GM21526 (cell line): ENCODE results near the gene TOMM22.

Experiments used
- ATAC-seq: cut with Tn5 transposase; IDR thresholded peaks from one replicate; pipeline ENCODE4 v1.9.1; 2021; ENCODE audit warnings: moderate library complexity; ENCODE audit not compliant: unreplicated experiment, low FRiP score

TOMM22 gene

DNA sequence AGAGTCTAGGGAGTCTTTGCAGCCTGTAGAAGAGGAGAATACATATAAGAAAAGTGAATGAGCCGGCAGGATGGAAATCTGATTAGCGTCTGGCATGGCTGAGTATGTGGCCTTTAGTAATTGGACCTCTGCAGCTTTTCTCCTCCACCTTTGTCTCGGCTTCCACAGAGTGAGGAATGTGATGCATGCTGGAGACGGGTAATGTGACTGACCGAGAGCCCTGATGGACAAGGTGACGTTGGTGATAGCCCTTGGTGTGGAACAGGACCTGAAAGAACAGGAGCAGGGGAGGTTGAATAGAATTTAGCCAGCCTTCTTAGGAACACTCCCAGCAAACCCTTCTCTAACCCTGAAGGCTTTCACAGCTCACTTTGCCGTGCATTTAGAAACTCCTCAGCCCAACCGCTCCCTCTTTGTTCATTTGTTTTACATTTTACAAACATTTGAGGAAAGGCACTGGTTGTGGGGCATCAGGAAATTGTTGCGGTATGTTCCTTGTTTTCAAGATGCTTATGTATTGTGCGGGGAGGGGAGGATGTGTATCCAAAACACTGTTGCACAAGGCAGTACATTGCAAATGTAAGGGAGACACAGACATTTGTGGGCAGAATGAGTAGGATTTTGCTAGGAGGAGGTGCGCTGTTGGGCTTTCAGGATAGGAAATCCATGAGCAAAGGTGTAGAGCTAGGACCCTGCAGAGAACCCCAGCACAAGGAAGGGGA, 30.9 kb downstream of the TOMM22 start:
- ATAC-seq, result no peak

DNA sequence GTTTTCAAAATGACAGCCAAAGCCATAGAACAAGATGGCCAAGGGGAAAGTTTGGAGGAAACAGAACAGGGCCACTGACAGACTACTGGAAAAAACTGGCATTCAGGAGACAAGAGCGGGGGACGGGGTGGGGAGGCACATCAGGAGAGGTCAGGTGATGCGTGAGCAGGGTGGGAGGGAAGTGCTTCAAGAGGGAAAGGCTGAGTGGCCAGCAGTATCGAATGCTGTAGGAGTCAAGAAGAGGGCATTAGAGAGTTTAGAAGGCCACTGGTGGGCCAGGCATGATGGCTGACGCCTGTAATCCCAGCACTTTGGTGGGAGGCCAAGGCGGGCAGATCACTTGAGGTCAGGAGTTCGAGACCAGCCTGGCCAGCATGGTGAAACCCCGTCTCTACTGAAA, 32.2 kb downstream of the TOMM22 start:
- ATAC-seq, result no peak

DNA sequence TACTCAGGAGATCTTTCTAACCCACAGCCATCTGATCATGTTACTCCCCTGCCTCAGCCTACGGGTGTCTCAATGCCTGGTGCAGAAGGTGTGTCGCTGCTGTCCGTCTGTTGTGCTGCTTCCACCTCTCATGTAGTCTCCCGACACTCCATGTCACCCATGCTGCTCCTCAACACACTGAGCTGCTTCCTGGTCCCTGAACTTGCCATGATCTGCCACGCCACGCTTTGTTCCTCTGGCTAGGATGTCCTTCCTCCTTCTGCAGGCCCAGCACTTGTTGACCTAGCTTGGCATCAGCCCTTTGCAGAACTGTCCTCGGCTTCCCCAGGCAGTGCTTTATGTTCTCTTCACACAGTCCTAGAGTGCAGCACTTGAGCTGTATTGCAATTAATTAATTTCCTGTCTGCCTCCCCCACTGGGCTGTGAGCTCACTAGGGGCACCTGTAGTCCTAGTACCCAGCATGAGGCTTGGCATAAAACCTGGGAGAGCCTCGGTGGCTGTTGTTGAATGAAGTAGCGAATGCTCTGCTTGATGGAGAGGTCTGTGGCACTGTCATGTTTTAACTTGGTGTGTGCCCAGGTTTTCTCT, 33.5 kb downstream of the TOMM22 start:
- ATAC-seq, result no peak

DNA sequence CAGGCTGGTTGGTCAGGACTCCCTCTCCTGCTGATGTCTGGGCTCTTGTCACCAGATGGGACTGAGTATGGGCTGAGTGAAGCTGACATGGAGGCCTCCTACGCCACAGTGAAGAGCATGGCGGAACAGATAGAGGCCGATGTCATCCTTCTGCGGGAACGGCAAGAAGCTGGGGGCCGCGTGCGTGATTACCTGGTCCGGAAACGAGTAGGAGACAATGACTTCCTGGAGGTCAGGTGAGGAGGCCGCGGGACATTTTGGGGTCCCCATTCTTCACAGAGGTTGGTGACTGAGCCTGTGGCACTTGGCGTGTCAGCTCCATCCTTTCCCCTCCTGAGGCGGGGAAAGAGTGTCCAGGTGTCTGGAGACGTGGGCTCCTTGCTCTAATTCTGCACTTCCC, 34.1 kb downstream of the TOMM22 start:
- no peak for ATAC-seq

DNA sequence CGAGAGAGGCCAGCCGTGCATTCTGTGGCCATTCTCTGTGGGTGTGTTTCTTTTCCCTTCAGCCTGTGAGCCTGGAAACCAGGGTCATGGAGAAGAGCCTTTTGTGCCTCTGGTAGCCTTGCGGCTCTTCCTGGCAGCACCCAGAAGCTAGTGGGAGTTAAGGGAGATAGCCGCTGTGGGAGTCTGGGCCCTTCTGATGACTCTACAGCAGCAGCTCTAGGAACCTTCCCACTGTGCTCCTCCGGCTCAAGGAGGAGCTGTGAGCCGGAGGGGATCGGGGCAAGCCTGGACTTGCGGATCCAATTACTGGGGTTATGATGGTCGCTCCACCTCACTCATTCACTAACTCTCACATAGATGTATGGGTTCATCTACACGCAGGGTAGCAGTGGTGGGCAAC, 34.5 kb downstream of the TOMM22 start:
- no peak for ATAC-seq

DNA sequence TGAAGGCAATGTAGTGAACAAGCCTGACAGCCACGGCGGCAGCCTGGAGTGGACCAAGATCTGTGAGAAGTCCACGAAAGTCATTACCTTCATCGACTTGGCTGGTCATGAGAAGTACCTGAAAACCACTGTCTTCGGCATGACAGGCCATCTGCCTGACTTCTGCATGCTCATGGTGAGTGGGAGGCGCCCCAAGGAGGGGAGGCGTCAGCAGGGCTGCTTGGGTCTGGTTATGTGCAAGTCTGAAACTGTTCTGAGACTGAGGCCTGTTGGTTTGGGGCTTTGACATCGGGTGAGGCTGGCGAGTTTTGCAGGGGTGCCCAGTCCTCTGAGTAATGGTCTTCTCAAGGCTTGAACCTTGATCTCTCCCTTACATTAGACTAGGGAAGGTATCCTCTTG, 35.1 kb downstream of the TOMM22 start:
- ATAC-seq, result no peak

DNA sequence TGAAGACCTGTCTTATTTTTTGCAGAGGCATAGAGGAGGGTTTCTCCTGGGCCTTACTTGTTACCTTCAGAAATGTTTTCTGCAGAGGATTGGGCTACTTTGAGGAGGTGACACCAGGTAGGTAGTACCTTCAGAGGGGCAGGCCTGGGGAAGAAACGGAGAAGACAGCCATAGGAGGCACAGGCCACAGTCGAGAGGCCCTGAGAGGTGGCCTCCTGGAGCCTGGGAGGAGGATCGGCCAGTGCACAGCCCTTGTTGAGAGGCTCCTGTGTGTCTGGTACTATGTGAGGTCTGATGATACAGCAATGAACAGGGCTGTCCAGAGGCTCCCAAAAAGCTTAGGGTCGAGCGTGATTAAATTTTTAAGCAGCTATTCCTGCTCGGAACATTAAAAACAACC, 35.5 kb downstream of the TOMM22 start:
- no peak for ATAC-seq

DNA sequence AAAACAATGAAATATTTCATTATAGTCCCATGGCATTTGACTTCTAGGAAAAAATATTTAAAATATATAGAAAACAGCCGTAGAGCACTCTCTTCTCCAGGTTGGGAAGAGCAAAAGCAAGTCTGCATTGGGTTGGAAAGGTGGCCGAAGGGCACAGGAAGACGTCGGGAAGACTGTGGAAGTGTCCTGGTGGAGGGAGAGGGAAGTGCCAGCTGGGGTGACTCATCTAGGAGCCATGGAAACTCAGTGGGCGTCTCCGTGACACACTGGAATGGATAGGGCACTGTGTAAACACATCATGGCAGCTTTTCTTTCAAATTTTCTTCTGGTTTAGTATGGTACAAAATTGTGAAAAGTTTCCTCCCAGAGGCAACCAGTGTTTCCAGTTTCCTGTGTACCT, 36.7 kb downstream of the TOMM22 start:
- ATAC-seq, result no peak

DNA sequence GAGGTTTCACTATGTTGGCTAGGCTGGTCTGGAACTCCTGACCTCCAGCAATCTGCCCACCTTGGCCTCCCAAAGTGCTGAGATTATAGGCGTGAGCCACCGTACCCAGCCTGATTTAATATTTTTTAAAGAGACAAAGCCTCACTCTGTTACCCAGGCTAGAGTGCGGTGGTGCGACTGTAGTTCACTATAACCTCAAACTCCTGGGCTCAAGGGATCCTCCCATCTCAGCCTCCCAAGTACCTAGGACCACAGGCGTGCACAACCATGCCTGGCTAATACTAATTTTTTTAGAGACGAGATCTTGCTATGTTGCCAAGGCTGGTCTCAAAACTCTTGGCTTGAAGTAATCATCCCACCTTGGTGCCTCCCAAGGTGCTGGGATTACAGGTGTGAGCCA, 37.4 kb downstream of the TOMM22 start:
- no peak for ATAC-seq

DNA sequence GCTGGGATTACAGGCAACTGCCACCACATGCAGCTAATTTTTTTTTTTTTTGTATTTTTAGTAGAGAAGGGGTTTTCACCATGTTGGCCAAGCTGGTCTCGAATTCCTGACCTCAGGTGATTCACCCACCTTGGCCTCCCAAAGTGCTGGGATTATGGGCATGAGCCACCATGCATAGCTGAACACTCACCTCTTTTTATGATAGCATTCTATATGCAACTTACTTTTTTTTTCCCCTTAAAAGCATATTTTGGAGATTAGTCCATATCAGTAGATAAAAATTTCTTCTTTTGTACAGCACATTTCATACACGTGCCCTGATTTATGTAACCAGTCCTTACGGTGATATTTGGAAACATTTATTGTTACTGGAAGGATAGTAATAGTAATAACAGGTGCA, 38.6 kb downstream of the TOMM22 start:
- ATAC-seq, result no peak

DNA sequence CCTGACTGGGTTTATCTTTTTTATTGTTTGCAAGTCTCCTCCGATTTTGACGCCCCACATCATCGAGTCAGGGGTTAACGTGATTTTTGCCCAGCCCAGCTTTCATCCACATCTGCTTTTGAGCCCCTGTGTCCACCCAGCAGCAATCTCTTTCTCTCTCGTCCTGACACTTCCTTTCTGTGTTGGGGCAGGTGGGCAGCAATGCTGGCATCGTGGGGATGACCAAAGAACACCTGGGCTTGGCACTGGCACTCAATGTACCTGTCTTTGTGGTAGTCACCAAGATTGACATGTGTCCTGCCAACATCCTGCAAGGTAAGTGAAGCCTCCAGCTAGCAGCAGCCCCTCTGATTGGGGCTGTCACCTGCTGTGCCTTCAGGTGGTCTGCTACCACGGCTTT, 39.8 kb downstream of the TOMM22 start:
- no peak for ATAC-seq

DNA sequence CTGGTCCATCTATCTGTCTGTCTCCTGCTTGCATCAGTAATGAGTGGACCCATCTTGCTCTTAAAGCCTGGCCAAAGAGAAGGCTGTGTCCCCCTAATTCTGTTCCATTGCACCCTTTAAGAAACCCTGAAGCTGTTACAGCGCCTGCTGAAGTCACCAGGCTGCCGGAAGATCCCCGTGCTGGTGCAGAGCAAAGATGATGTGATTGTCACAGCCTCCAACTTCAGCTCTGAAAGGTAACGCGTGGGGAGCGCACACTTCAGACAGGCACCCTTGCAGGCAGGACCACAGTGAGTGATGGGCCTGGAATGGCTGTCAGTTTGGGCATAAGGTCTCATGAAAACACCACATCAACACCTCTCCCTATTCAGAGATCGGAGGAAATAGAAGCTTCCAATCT, 42.4 kb downstream of the TOMM22 start:
- ATAC-seq, result no peak

DNA sequence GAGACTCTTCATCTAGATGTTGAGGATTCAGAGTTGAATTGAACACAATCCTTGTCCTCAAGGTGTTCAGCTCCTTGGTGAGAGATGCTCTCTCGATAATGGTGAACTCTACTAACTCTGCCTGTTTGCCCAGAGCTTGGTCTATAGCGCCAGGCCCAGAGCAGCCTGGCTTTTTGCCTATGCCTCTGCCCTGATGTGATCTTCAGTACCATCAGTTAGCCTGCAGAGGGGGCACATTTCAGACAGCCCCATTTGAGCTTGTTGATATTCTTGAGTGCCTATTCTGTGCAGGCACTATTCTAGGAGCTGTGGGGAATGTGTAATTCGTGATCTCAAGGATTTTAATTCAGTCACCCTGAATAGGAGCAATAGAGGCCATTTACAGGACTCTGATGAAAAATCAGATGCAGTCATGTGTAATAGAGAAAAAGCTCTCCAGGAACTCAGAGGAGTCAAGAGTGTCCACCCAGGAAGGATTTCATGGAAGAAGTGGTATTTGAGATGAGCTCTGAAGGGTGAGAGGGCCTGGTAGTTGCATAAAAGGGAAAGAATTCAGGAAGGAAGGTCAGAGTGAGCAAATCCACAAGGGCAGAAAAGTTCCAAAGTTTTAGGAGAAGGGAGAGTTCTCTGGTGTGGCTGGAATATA, 43.3 kb downstream of the TOMM22 start:
- no peak for ATAC-seq

DNA sequence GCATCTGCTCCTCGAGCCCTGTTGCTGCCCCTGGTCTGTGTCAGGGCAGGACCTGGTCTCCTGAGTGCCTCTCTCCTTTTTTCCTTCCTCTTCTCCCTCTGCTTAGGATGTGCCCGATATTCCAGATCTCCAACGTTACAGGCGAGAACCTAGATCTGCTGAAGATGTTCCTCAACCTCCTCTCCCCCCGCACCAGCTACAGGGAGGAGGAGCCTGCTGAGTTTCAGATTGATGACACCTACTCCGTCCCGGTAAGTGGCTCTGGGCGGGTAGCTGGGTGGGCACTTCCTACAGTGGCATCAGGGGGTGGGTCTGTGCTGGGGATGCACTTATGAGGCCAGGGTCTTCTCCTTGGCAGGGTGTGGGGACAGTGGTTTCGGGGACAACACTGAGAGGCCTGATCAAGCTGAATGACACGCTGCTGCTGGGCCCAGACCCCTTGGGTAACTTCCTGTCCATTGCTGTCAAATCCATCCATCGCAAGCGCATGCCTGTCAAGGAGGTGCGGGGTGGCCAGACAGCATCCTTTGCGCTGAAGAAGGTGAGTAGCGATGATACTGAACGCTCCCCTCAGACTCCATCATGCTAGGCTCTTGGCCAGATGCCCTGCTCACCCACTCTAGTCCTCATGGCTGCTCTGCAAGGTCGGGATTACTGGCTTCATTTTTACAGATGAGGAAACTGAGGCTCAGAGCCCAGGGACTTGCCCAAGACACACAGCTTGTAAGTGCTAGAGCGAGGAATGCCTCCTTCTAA, 44.3 kb downstream of the TOMM22 start:
- ATAC-seq, result no peak

DNA sequence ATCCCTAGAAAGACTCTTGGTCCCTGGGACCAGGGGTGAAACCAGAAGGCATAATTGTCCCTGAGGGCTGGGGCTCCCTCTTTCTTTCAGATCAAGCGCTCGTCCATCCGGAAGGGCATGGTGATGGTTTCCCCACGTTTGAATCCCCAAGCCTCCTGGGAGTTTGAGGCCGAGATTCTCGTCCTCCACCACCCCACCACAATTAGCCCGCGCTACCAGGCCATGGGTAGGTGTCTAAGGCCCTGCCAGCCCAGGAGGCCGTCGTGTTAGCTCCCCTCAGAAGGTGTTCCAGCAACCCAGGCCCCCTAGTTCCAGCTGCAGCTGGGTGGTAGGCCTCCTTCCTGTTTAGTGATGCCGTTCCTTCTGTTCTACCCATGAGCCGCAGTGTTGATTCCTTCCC, 45.4 kb downstream of the TOMM22 start:
- no peak for ATAC-seq

DNA sequence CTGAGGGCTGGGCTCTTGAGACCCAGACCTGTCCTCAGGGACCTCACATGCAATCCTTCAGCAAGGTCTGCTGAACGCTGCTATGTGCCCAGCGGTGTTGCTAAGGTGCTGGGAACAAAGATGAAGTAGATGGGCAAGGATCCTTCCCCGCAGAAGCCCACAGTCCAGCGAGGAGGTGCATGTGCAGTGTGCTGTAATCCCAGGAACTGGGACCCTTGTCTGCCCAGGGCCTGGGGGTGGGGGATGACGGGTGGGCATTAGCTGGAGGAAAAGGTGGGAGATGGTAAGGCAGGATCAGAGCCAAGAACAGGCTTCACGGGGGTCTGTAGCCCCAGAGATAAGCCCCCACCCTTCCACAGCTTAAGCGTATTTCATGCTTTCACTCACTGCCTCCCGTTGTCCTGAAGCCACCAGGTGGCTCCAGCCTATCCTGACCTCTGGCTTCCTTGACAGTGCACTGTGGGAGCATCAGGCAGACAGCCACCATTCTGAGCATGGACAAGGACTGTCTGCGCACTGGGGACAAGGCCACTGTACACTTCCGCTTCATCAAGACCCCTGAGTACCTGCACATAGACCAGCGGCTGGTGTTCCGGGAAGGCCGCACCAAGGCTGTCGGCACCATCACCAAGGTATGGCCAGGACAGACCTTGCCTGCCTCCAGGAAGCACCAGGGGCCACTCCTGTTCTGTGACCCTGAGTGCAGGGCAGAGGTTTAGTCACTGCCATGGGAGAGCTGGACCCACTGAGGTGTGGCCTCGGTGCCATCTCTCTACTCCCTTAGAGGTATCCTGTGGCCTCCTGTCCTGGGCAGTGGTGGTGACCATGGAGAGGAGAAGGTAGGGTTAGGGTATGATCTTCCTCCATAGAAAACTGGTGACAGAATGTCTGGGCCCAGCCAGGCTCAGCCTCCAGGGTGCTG, 46.0 kb downstream of the TOMM22 start:
- no peak for ATAC-seq

DNA sequence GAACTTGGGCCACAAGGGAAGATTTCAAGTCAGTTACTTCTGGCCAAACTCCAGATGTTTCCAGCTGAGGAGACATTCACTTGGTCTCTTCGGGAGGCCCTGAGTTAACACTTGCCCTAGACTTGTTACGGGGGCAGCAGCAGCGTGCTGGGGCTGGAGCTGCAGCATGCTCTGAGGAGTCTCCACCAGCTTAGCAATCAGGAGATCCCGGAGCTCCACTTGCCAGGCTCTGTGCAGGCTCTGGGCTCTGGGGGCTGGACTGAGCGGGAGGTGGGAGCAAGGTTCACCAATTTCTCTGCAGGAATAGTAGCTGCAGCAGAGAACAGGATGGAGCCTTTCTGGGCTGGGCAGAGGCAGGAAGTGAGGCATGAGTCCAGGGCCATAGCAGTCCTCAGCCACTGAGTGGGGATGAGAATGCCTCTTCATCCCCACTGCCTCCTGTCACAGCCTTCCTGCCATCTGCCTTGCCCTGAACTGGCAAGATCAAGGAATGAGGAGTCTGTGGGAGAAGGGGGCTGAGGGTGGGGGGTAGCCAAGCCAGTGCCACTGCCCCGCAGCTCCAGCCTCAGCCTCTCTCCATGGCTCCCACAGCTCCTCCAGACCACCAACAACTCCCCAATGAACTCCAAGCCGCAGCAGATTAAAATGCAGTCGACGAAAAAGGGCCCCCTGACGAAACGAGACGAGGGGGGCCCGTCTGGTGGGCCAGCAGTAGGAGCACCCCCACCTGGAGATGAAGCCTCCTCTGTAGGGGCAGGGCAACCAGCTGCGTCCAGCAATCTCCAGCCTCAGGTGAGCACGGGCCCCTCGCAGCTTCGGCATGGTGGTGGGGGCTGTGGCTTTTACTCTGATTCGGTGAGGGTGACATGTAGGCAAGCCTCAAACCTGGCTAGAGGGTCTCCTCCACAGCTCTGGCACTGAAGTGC, 47.4 kb downstream of the TOMM22 start:
- ATAC-seq, result no peak

DNA sequence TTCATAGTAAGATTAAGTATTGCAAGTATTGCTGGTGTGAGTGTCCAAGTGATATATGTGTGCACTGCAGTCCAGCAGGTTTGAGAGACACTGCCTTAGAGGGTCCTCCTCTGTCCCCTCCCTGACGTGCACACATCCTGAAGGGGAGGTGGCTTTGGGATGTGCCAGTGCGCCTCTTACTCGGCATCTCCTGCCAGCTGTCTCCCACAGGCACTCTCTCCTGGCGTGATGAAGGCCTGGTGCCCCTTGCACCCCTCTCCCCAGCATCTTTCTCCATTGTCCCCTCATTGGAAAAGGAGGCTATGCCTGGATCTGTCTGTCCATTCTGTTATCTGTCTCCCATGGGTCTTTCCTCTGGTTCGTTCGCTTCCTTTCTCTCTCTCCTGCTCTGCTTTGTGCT, 48.2 kb downstream of the TOMM22 start:
- no peak for ATAC-seq

DNA sequence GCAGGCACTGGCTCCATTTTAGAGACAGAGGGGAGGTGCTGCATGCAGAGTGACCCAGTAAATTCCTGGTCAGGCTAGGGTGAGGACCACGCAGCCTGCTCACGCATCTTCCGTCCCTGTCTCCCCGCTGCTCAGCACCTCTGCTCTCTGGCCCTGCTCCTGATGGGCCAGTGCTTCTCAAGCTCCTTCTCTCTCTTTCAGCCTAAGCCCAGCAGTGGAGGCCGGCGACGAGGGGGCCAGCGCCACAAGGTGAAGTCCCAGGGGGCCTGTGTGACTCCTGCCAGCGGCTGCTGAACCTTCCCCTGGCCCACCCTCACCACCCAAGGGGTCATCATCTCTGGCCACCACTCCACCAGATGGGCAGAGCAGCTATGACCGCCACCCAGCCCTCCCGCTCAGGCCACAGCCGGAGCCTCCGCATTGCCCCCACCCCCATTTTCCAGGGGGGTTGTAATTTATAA, 48.7 kb downstream of the TOMM22 start:
- ATAC-seq, result no peak
